Activated CD4-positive, alpha-beta memory T cell treated with anti-CD3 and anti-CD28 coated beads for 36 hours (primary cell): ENCODE measurements around the gene MAPK13. TPM values are rescaled to one million over a fixed set of nuclear protein-coding genes. Genes with fewer than 3 reads are reported as not detected.

Experiments used
- CTCF ChIA-PET: fragments of 350-600 bp; sonication (Branson Sonifier 250); formaldehyde crosslinking; loops from one replicate; lab custom pipeline; 2021; ENCODE audit warnings: antibody characterized with exemption, inconsistent platforms; lab: Charles Lee
- POLR2A ChIA-PET: fragments of 350-600 bp; sonication (Branson Sonifier 250); formaldehyde crosslinking; loops from one replicate; lab custom pipeline; 2021; ENCODE audit warnings: antibody characterized with exemption; lab: Charles Lee
- DNase-seq: peaks from one replicate; pipeline ENCODE4 v3.0.0-alpha.2; 2020
- H3K27ac Mint-ChIP-seq: one replicate; pipeline ENCODE4 v1.8.0; 2021; ENCODE audit warnings: mixed read lengths
- H3K27me3 Mint-ChIP-seq: one replicate; pipeline ENCODE4 v1.8.0; 2021; ENCODE audit warnings: mixed read lengths
- H3K36me3 Mint-ChIP-seq: one replicate; pipeline ENCODE4 v1.8.0; 2021; ENCODE audit warnings: mixed read lengths
- H3K4me1 Mint-ChIP-seq: one replicate; pipeline ENCODE4 v1.8.0; 2021; ENCODE audit warnings: low read depth, mixed read lengths
- H3K4me3 Mint-ChIP-seq: one replicate; pipeline ENCODE4 v1.8.0; 2021; ENCODE audit warnings: mild to moderate bottlenecking, mixed read lengths
- H3K9me3 Mint-ChIP-seq: one replicate; pipeline ENCODE4 v1.8.0; 2021; ENCODE audit warnings: mixed read lengths
- intact Hi-C: fragments of 100-400 bp; cut with micrococcal nuclease; formaldehyde crosslinking; loops from one replicate; pipeline ENCODE4 v1.15.1; 2023
- total RNA-seq, 2 experiments: library from RNA; stranded (reverse); gene quantifications; one replicate each; pipeline ENCODE4 v1.2.3, GENCODE V29; 2021

Gene MAPK13
- total RNA-seq, 2 experiments from 2014 or later, result 61.0 to 65.0 TPM

DNA sequence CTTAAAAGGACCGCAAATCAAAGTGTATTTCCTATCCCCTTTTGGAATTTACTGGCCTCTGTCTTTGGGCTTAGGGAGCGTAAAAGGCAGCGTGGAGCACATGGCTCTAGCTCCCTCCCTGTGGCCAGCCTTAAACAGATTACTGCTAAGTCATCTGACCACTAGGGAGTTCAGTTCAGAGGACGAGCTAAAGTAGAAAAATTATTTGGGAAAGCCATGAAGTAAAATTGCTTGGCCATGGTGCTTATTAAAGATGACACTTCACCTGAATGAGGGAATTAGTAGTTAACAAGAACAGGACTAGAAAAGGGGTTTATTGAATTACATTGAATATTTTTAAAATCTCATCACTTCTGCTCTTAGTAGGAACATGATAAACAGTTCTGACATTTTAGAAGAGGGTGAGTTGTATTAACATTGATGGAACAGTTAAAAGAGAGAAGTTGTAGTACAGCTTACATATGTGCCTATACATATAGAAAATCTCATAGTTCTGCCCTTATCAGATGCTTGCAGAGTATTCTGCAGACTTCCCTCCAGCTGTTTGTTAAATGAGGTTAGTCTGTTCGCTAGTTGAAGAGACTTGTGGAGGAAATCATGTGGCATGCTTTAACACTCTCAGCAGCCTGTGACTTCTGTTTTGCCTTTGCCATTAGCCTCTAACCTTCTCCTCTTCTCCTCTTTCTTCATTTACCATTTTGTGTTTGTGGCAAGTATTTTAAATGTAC is 31.2 kb upstream of the MAPK13 start:
- Mint-ChIP-seq H3K9me3 (no peaks in the 10 kb centered on the region), H3K4me3 (no peak overlapping the region), H3K4me1 (peaks cover 31% of the 10 kb centered on the region), H3K36me3 (peaks cover 17% of the 10 kb centered on the region), H3K27ac (no peak overlapping the region), H3K27me3 (no peaks in the 10 kb centered on the region)
- no peak for DNase-seq
- intact Hi-C loops, result no loop called here
- CTCF ChIA-PET, result interaction anchor here (1.0 to 1.3 kb wide), 2 partner anchors 22 to 72 kb away, joined by 4 to 5 read pairs; partner anchors contain the start of gene MAPK14
- POLR2A ChIA-PET, result interaction anchor here (0.7 to 1.7 kb wide), 3 partner anchors 21 to 72 kb away, joined by 3 to 5 read pairs (median 3); partner anchors contain the start of gene MAPK14

DNA sequence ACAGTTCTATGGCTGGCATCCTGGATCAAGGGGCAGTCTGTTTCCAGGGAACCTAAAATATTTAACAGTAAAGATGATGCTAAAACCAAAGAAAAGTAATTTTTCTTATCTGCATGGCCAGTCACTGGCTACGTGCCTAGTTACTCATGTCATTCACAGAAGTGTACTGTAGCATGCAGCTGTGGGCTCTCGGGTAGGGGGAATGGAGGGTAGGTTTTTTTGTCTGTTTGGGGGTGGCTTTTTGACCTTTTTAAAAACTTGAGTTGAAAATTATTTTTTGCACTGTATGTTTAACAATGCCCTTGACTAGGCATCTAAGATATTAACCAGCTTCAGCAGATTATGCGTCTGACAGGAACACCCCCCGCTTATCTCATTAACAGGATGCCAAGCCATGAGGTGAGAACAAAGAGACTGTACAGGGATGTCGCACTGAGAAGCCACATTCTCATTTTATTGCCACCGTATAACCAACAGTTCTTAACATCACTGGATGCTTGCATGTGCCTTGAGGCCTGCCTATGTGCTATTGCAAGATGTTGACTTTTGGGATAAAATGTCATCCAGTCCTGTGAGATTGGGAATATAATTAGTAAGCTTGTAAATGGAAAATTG is 30.3 kb upstream of the MAPK13 start:
- H3K9me3 Mint-ChIP-seq, result no peaks in the 10 kb centered on the region
- peak overlapping the region; percentile 35 for H3K27ac Mint-ChIP-seq
- no peak overlapping the region for H3K4me3 Mint-ChIP-seq
- no peak for DNase-seq
- H3K36me3 Mint-ChIP-seq, result peaks cover 18% of the 10 kb centered on the region
- intact Hi-C loops, result loop anchor here (1.0 kb wide), 1 partner anchor 18 kb away; no protein-coding TSS in a partner anchor
- ChIA-PET POLR2A (interaction anchor here (1.3 to 1.7 kb wide), 2 partner anchors 71 to 72 kb away, joined by 3 to 5 read pairs; partner anchors contain the start of gene MAPK14), CTCF (interaction anchor here (0.5 to 1.6 kb wide), 6 partner anchors 21 to 95 kb away, joined by 3 to 5 read pairs (median 4); partner anchors contain the start of gene MAPK14)
- H3K4me1 Mint-ChIP-seq, result peaks cover 25% of the 10 kb centered on the region
- no peaks in the 10 kb centered on the region for H3K27me3 Mint-ChIP-seq

DNA sequence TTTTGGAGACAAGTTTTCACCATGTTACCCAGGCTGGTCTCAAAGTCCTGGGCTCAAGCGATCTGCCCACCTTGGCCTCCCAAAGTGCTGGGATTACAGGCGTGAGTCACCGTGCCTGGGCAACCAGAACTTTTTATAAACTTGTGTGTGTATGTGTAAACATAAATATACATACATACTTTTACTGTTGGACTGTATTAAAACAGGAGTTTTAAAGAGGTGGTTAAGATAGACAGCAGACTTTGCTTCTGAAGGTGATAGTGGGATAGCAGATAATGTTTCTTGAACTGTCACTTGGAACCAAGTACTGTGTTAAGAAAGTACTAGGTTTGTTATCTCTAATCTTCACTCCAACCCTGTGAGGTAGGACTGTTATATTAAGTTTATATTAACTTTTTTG is 28.6 kb upstream of the MAPK13 start:
- H3K27me3 Mint-ChIP-seq, result no peaks in the 10 kb centered on the region
- no peak overlapping the region for H3K27ac Mint-ChIP-seq
- no peaks in the 10 kb centered on the region for H3K9me3 Mint-ChIP-seq
- CTCF ChIA-PET, result interaction anchor here (1.3 kb wide), 2 partner anchors 14 to 260 kb away, joined by 3 to 4 read pairs; no protein-coding TSS in a partner anchor
- peaks cover 16% of the 10 kb centered on the region for H3K36me3 Mint-ChIP-seq
- POLR2A ChIA-PET, result no interaction called here
- no peak for DNase-seq
- H3K4me1 Mint-ChIP-seq, result peaks cover 21% of the 10 kb centered on the region
- no peak overlapping the region for H3K4me3 Mint-ChIP-seq
- intact Hi-C loops, result no loop called here

DNA sequence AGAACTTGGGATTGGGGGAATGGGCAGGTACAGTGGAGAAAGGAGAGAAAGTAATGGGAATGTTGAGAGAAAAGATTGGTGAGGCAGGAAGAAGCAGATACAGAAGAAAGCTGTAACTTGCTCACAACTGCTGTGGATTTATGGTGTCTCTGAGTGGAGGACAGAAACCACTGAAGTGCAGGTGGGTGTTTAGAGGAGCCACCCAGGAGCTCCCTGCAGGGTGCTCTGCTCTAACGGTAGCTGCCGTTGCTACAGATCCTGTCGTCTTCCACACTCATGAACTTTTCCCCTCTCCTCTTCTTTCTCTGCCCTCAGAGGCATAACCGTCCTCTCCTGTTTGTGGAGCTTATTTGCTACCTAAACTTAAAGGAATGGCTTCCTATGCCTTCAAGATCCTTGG is 27.5 kb upstream of the MAPK13 start:
- H3K36me3 Mint-ChIP-seq, result peaks cover 19% of the 10 kb centered on the region
- CTCF ChIA-PET, result interaction anchor here (0.7 to 1.6 kb wide), 5 partner anchors 13 to 294 kb away, joined by 3 read pairs; partner anchors contain the start of gene MAPK14

DNA sequence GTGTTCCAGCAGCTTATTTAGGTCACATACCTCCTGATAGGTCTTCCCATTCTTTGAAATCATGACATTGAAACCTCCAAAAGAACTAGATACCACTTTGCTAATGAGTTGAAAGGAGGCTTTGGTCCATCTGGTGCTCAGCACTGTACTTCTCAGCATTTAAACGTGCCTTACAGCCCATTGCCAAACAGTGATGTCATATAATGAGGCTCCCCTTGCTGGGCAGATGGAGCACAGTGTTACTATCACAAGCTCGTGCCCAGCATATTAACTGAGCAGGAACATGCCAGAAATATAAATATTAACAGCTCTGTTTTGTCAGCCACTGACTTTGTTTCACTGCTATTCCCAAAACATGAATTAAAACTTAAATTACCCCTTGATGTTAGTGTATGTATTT is 25.5 kb upstream of the MAPK13 start:
- Mint-ChIP-seq H3K27me3 (no peaks in the 10 kb centered on the region), H3K9me3 (no peaks in the 10 kb centered on the region), H3K36me3 (peaks cover 26% of the 10 kb centered on the region), H3K4me1 (peaks cover 33% of the 10 kb centered on the region), H3K27ac (no peak overlapping the region), H3K4me3 (no peak overlapping the region)
- no peak for DNase-seq
- ChIA-PET CTCF (interaction anchor here (0.7 to 3.0 kb wide), 5 partner anchors 8 to 925 kb away, joined by 3 to 29 read pairs (median 5); partner anchors contain the start of gene MAPK14), POLR2A (interaction anchor here (0.8 to 0.9 kb wide), 2 partner anchors 14 to 78 kb away, joined by 3 read pairs; no protein-coding TSS in a partner anchor)
- intact Hi-C loops, result no loop called here

More for the DNA sequence above, 27.5 kb upstream of the MAPK13 start:
- Mint-ChIP-seq H3K27me3 (no peaks in the 10 kb centered on the region), H3K4me1 (peaks cover 26% of the 10 kb centered on the region), H3K9me3 (no peaks in the 10 kb centered on the region), H3K4me3 (no peak overlapping the region), H3K27ac (peak overlapping the region; percentile 11)
- POLR2A ChIA-PET, result interaction anchor here (1.2 kb wide), 1 partner anchor 75 kb away, joined by 3 read pairs; the partner anchor contains the start of gene MAPK14
- no peak for DNase-seq
- intact Hi-C loops, result no loop called here

DNA sequence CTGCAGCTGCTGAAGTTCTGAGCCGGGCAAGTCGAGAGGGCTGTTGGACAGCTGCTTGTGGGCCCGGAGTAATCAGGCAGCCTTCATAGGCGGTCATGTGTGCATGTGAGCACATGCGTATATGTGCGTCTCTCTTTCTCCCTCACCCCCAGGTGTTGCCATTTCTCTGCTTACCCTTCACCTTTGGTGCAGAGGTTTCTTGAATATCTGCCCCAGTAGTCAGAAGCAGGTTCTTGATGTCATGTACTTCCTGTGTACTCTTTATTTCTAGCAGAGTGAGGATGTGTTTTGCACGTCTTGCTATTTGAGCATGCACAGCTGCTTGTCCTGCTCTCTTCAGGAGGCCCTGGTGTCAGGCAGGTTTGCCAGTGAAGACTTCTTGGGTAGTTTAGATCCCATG is 21.2 kb upstream of the MAPK13 start:
- POLR2A ChIA-PET, result no interaction called here
- H3K36me3 Mint-ChIP-seq, result peaks cover 22% of the 10 kb centered on the region
- H3K27me3 Mint-ChIP-seq, result no peaks in the 10 kb centered on the region
- H3K4me3 Mint-ChIP-seq, result no peak overlapping the region
- DNase-seq, result no peak
- H3K27ac Mint-ChIP-seq, result peak overlapping the region; percentile 69
- intact Hi-C loops, result no loop called here
- no peaks in the 10 kb centered on the region for H3K9me3 Mint-ChIP-seq
- H3K4me1 Mint-ChIP-seq, result peaks cover 37% of the 10 kb centered on the region
- CTCF ChIA-PET, result interaction anchor here (1.3 to 3.0 kb wide), 3 partner anchors 12 to 82 kb away, joined by 4 to 25 read pairs (median 6); partner anchors contain the start of gene MAPK14

DNA sequence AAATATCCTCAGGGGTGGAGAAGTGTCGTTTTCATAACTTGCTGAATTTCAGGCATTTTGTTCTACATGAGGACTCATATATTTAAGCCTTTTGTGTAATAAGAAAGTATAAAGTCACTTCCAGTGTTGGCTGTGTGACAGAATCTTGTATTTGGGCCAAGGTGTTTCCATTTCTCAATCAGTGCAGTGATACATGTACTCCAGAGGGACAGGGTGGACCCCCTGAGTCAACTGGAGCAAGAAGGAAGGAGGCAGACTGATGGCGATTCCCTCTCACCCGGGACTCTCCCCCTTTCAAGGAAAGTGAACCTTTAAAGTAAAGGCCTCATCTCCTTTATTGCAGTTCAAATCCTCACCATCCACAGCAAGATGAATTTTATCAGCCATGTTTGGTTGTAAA is 20.3 kb upstream of the MAPK13 start:
- Mint-ChIP-seq H3K4me1 (peaks cover 45% of the 10 kb centered on the region), H3K4me3 (no peak overlapping the region), H3K27me3 (no peaks in the 10 kb centered on the region), H3K36me3 (peaks cover 21% of the 10 kb centered on the region), H3K9me3 (no peaks in the 10 kb centered on the region), H3K27ac (no peak overlapping the region)
- no peak for DNase-seq
- ChIA-PET POLR2A (no interaction called here), CTCF (interaction anchor here (1.3 to 3.0 kb wide), 2 partner anchors 11 to 14 kb away, joined by 4 to 25 read pairs; no protein-coding TSS in a partner anchor)
- intact Hi-C loops, result no loop called here

DNA sequence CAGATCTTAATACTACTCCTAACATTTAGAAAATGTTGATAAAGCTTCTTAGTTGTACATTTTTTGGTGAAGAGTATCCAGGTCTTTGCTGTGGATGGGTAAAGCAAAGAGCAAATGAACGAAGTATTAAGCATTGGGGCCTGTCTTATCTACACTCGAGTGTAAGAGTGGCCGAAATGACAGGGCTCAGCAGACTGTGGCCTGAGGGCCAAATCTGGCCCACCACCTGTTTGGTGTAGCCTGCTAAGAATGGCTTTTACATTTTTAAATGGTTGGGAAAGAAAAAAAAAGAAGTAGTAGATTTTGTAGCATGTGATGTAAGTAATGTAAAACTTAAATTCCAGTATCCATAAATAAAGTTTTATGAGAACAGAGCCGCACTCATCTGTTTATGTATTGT is 19.4 kb upstream of the MAPK13 start:
- H3K27ac Mint-ChIP-seq, result no peak overlapping the region
- intact Hi-C loops, result no loop called here
- H3K4me1 Mint-ChIP-seq, result peaks cover 50% of the 10 kb centered on the region
- peaks cover 21% of the 10 kb centered on the region for H3K36me3 Mint-ChIP-seq
- H3K4me3 Mint-ChIP-seq, result no peak overlapping the region
- H3K27me3 Mint-ChIP-seq, result no peaks in the 10 kb centered on the region
- no peaks in the 10 kb centered on the region for H3K9me3 Mint-ChIP-seq
- no peak for DNase-seq
- CTCF ChIA-PET, result interaction anchor here (4.3 kb wide), 1 partner anchor 16 kb away, joined by 21 read pairs; no protein-coding TSS in a partner anchor
- POLR2A ChIA-PET, result no interaction called here

DNA sequence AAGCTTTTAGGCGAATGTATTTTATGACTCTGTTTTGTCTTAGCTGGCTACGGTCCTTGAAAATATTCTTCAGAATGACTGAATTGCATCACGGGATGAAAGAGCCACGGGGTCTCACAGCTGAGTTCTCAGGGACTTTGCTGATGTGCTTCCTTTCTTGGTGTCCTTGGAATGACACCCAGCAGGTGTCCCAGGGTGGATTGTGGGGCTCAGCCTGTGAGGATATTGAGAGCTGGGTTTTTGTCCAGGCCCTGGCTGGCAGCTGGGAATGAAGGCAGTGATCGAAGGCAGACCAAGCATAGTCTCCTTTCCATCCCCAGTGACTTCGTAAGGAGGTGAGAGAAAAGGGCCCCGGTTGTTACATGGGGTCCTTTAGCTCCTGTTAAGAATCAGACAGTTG is 18.8 kb upstream of the MAPK13 start:
- ChIA-PET CTCF (interaction anchor here (0.6 to 4.3 kb wide), 3 partner anchors 9 to 16 kb away, joined by 3 to 21 read pairs (median 5); no protein-coding TSS in a partner anchor), POLR2A (no interaction called here)
- DNase-seq, result no peak
- Mint-ChIP-seq H3K27ac (no peak overlapping the region), H3K36me3 (peaks cover 26% of the 10 kb centered on the region), H3K27me3 (no peaks in the 10 kb centered on the region), H3K4me1 (peaks cover 56% of the 10 kb centered on the region), H3K4me3 (no peak overlapping the region), H3K9me3 (no peaks in the 10 kb centered on the region)
- intact Hi-C loops, result no loop called here

DNA sequence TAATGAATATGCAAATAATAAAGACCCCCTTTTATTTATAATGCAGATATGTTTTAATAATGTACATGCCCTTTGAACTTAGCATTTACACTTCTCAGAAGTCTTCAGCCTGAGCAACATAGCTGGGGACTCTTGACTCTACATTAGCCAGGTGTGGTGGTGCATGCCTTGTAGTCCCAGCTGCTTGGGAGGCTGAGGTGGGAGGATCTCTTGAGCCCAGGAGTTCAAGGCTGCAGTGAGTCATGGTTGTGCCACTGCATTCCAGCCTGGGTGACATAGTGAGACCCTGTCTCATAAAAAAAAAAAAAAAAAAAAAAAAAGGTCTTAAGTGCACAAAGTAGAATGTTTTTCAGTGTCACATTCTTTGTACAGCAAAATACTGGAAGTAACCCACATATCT is 17.3 kb upstream of the MAPK13 start:
- Mint-ChIP-seq H3K27me3 (no peaks in the 10 kb centered on the region), H3K9me3 (no peaks in the 10 kb centered on the region), H3K36me3 (peaks cover 20% of the 10 kb centered on the region), H3K4me3 (no peak overlapping the region), H3K27ac (peak overlapping the region; percentile 38), H3K4me1 (peaks cover 63% of the 10 kb centered on the region)
- intact Hi-C loops, result no loop called here
- ChIA-PET POLR2A (interaction anchor here (0.9 kb wide), 1 partner anchor 17 kb away, joined by 3 read pairs; the partner anchor contains the start of gene MAPK13), CTCF (interaction anchor here (0.7 to 4.3 kb wide), 6 partner anchors 8 to 82 kb away, joined by 3 to 21 read pairs (median 4); no protein-coding TSS in a partner anchor)
- DNase-seq, result no peak

DNA sequence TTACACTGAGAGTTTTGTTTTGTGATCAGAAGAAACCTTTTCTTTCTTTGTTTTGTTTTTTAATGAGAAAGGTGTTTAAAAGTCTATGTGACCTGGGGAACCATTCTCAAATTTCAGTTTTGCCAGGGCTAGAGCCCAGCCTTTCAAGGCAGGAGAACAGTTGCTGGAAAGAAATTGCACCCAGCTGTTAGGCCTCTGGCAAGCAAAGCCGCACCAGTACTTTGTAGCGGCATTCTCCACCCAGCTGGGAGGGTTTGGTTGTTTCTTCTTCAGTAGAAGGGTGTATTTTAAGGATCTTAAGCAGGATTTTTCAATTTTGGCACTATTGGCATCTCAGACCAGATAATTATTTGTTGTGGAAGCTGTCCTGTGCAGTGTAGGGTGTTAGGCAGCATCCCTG is 16.6 kb upstream of the MAPK13 start:
- Mint-ChIP-seq H3K4me3 (no peak overlapping the region), H3K36me3 (peaks cover 19% of the 10 kb centered on the region), H3K9me3 (no peaks in the 10 kb centered on the region), H3K27me3 (no peaks in the 10 kb centered on the region), H3K4me1 (peaks cover 63% of the 10 kb centered on the region), H3K27ac (peak overlapping the region; percentile 38)
- POLR2A ChIA-PET, result interaction anchor here (0.9 kb wide), 1 partner anchor 16 kb away, joined by 3 read pairs; the partner anchor contains the start of gene MAPK13
- intact Hi-C loops, result no loop called here
- DNase-seq, result no peak
- CTCF ChIA-PET, result interaction anchor here (1.5 to 4.3 kb wide), 2 partner anchors 18 to 82 kb away, joined by 3 to 21 read pairs; no protein-coding TSS in a partner anchor
